ENCODE results near the gene ATP10B.
"Not testable (repeated sequence)": the region's sequence is repeated elsewhere in the genome, so short reads cannot be mapped to it uniquely, and the experiment has no call there.

The ATP10B gene

GRCh38 chr5:160852049-160852448 lies at the start of gene ATP10B:
TSS of gene ATP10B (minus strand) at chr5:160852211. CDS start at chr5:160688074, 164,137 bp downstream.
- Histone ChIP-seq H3K9me2 (ENCODE audit: low read depth, low read length) (no peaks in the 10 kb centered on the region), H3F3A (ENCODE audit: insufficient read depth, low read length) (no peaks in the 10 kb centered on the region), H3K27ac (ENCODE audit: low read depth, low read length, poor library complexity, severe bottlenecking) (no peak within 1 kb of the TSS), H3K4me1 (ENCODE audit: insufficient read depth, low read length, severe bottlenecking) (no peaks in the 10 kb centered on the region), H3K4me2 (ENCODE audit: low read length) (no peak within 1 kb of the TSS), H3K79me2 (ENCODE audit: insufficient read depth, low read length) (no peaks in the 10 kb centered on the region), H4K20me1 (ENCODE audit: insufficient read depth, low read length) (no peaks in the 10 kb centered on the region), H3K27me3 (ENCODE audit: insufficient read depth, low read length) (no peaks in the 10 kb centered on the region), H3K9me3 (ENCODE audit: low read length) (no peaks in the 10 kb centered on the region), H2AFZ (ENCODE audit: low read length) (no peak within 1 kb of the TSS), H3K9ac (ENCODE audit: low read length) (no peak within 1 kb of the TSS), H3K4me3 (ENCODE audit: low read depth, low read length, poor library complexity, severe bottlenecking) (no peak within 1 kb of the TSS), H3K36me3 (ENCODE audit: insufficient read depth, low read length) (no peaks in the 10 kb centered on the region)
- TF ChIP-seq EZH2 (IDR thresholded peaks at IDR 0.05; ENCODE audit: borderline replicate concordance, low read length) (no peak), CTCF (IDR thresholded peaks at IDR 0.05; ENCODE audit: low read length) (no peak)

GRCh38 chr5:160901656-160902055 lies 49.6 kb upstream of the ATP10B start:
- no peaks in the 10 kb centered on the region for H3K9me3 ChIP-seq (ENCODE audit: low read length)
- no peak overlapping the region for H3K4me3 ChIP-seq (ENCODE audit: low read depth, low read length, poor library complexity, severe bottlenecking)
- no peak overlapping the region for H2AFZ ChIP-seq (ENCODE audit: low read length)
- H3K79me2 ChIP-seq (ENCODE audit: insufficient read depth, low read length): no peaks in the 10 kb centered on the region
- no peak overlapping the region for H3K9ac ChIP-seq (ENCODE audit: low read length)
- no peaks in the 10 kb centered on the region for H3F3A ChIP-seq (ENCODE audit: insufficient read depth, low read length)
- H3K36me3 ChIP-seq (ENCODE audit: insufficient read depth, low read length): no peaks in the 10 kb centered on the region
- H3K4me1 ChIP-seq (ENCODE audit: insufficient read depth, low read length, severe bottlenecking): no peaks in the 10 kb centered on the region
- no peak overlapping the region for H3K27ac ChIP-seq (ENCODE audit: low read depth, low read length, poor library complexity, severe bottlenecking)
- H3K9me2 ChIP-seq (ENCODE audit: low read depth, low read length): no peaks in the 10 kb centered on the region
- H4K20me1 ChIP-seq (ENCODE audit: insufficient read depth, low read length): no peaks in the 10 kb centered on the region
- no peak overlapping the region for H3K4me2 ChIP-seq (ENCODE audit: low read length)
- TF ChIP-seq EZH2 (IDR thresholded peaks at IDR 0.05; ENCODE audit: borderline replicate concordance, low read length) (no peak), CTCF (IDR thresholded peaks at IDR 0.05; ENCODE audit: low read length) (no peak)
- H3K27me3 ChIP-seq (ENCODE audit: insufficient read depth, low read length): no peaks in the 10 kb centered on the region

- no peaks in the 10 kb centered on the region for H3F3A ChIP-seq (ENCODE audit: insufficient read depth, low read length)
- H3K9me2 ChIP-seq (ENCODE audit: low read depth, low read length): no peaks in the 10 kb centered on the region
- no peaks in the 10 kb centered on the region for H3K4me1 ChIP-seq (ENCODE audit: insufficient read depth, low read length, severe bottlenecking)
- no peak for TF ChIP-seq CTCF (IDR thresholded peaks at IDR 0.05; ENCODE audit: low read length)
- no peak for TF ChIP-seq EZH2 (IDR thresholded peaks at IDR 0.05; ENCODE audit: borderline replicate concordance, low read length)
- H3K9me3 ChIP-seq (ENCODE audit: low read length): no peaks in the 10 kb centered on the region
- H3K36me3 ChIP-seq (ENCODE audit: insufficient read depth, low read length): no peaks in the 10 kb centered on the region
- H3K4me3 ChIP-seq (ENCODE audit: low read depth, low read length, poor library complexity, severe bottlenecking): no peak overlapping the region
- no peaks in the 10 kb centered on the region for H3K27me3 ChIP-seq (ENCODE audit: insufficient read depth, low read length)
- no peaks in the 10 kb centered on the region for H3K79me2 ChIP-seq (ENCODE audit: insufficient read depth, low read length)
- H3K9ac ChIP-seq (ENCODE audit: low read length): no peak overlapping the region
- H3K4me2 ChIP-seq (ENCODE audit: low read length): no peak overlapping the region
- H2AFZ ChIP-seq (ENCODE audit: low read length): no peak overlapping the region
- no peak overlapping the region for H3K27ac ChIP-seq (ENCODE audit: low read depth, low read length, poor library complexity, severe bottlenecking)
- H4K20me1 ChIP-seq (ENCODE audit: insufficient read depth, low read length): no peaks in the 10 kb centered on the region
Observed at GRCh38 chr5:160899735-160900134, 47.7 kb upstream of the ATP10B start.

GRCh38 chr5:160893180-160893964 lies 41.4 kb upstream of the ATP10B start:
- not testable (repeated sequence) for H3K4me1 ChIP-seq (ENCODE audit: insufficient read depth, low read length, severe bottlenecking); H4K20me1 ChIP-seq (ENCODE audit: insufficient read depth, low read length); H3K9me2 ChIP-seq (ENCODE audit: low read depth, low read length); H3K79me2 ChIP-seq (ENCODE audit: insufficient read depth, low read length); H3K9ac ChIP-seq (ENCODE audit: low read length); H2AFZ ChIP-seq (ENCODE audit: low read length); H3K36me3 ChIP-seq (ENCODE audit: insufficient read depth, low read length); H3F3A ChIP-seq (ENCODE audit: insufficient read depth, low read length); H3K27me3 ChIP-seq (ENCODE audit: insufficient read depth, low read length); H3K9me3 ChIP-seq (ENCODE audit: low read length); H3K4me2 ChIP-seq (ENCODE audit: low read length); H3K4me3 ChIP-seq (ENCODE audit: low read depth, low read length, poor library complexity, severe bottlenecking); H3K27ac ChIP-seq (ENCODE audit: low read depth, low read length, poor library complexity, severe bottlenecking)
